Hematopoietic multipotent progenitor cell (in vitro differentiated cells): Measurements from ENCODE around the gene STYXL2. TPM values are rescaled to one million over a fixed set of nuclear protein-coding genes. Genes with fewer than 3 reads are reported as not detected.

Experiments
- DNase-seq, 3 donors: peaks; one replicate each; pipeline ENCODE4 v3.0.0-alpha.2; 2011 to 2015; ENCODE audit warnings: low read depth in 2 of 3, low spot score in 2 of 3
- total RNA-seq: library from RNA; depleted of rRNA; stranded (reverse); fragments of >200 nt; gene quantifications from one replicate; pipeline ENCODE4 v1.2.3, GENCODE V29; 2012

STYXL2 gene
- total RNA-seq: 0.27 TPM

- DNase-seq: no peak
These were observed at the start of gene STYXL2 for GRCh38 chr1:167093846-167094516. Gene STYXL2, plus strand, starts transcription at chr1:167094075. Its CDS starts 775 bp downstream, at chr1:167094850.

- no peak for DNase-seq
These were observed 42.0 kb upstream of the STYXL2 start for GRCh38 chr1:167051907-167052306.

GRCh38 chr1:167052389-167052788, 41.5 kb upstream of the STYXL2 start:
- DNase-seq: no peak

- no peak for DNase-seq
These were observed 39.3 kb upstream of the STYXL2 start for GRCh38 chr1:167054531-167054930.

- DNase-seq: peak in 1 of 3 donors; percentile 21
These were observed 38.8 kb upstream of the STYXL2 start for GRCh38 chr1:167054946-167055630.

GRCh38 chr1:167056529-167057231, 37.2 kb upstream of the STYXL2 start:
- peak in 1 of 3 donors; percentile 50 for DNase-seq

GRCh38 chr1:167057241-167057688, 36.6 kb upstream of the STYXL2 start:
- peak in 2 of 3 donors; percentile 74 to 79 for DNase-seq

- DNase-seq: peak; percentile 53 to 68 (median 61)
These were observed 34.6 kb upstream of the STYXL2 start for GRCh38 chr1:167059045-167059808.

- no peak for DNase-seq
These were observed 34.1 kb upstream of the STYXL2 start for GRCh38 chr1:167059809-167060107.

- DNase-seq: peak in 1 of 3 donors; percentile 23
These were observed 33.5 kb upstream of the STYXL2 start for GRCh38 chr1:167060141-167061072.

- DNase-seq: no peak
These were observed 32.8 kb upstream of the STYXL2 start for GRCh38 chr1:167061073-167061464.

- no peak for DNase-seq
These were observed 29.3 kb upstream of the STYXL2 start for GRCh38 chr1:167064621-167065020.

GRCh38 chr1:167065471-167065870, 28.4 kb upstream of the STYXL2 start:
- no peak for DNase-seq

- DNase-seq: peak; percentile 63 to 75 (median 70)
These were observed 27.3 kb upstream of the STYXL2 start for GRCh38 chr1:167066333-167067122.

GRCh38 chr1:167067904-167068303, 26.0 kb upstream of the STYXL2 start:
- no peak for DNase-seq

GRCh38 chr1:167068761-167069160, 25.1 kb upstream of the STYXL2 start:
- DNase-seq: no peak

GRCh38 chr1:167071286-167071685, 22.6 kb upstream of the STYXL2 start:
- DNase-seq: no peak

GRCh38 chr1:167076136-167076710, 17.7 kb upstream of the STYXL2 start:
- DNase-seq: no peak
